NT2/D1 (cell line): ENCODE results near the gene FZD4.

Experiments used
- YY1 ChIP-seq: IDR thresholded peaks from 2 replicates; pipeline ENCODE4 v1.6.1; 2011; ENCODE audit not compliant: insufficient read length, insufficient read depth
- ZNF274 ChIP-seq: IDR thresholded peaks from 2 replicates; pipeline ENCODE4 v1.6.1; 2011; ENCODE audit warnings: mild to moderate bottlenecking, low read depth, low read length

GRCh38 chr11:86906198-86906597, 49.0 kb downstream of the FZD4 start:
- TF ChIP-seq YY1 (no peak), ZNF274 (no peak)
